Stimulated activated naive CD8-positive, alpha-beta T cell treated with anti-CD3 and anti-CD28 coated beads, Interleukin-15, Interleukin-2, amounts not matched to agents 100 ng/mL and 50 ng/mL, for 24 hours (primary cell): Measurements from ENCODE around the gene TULP3.

ENCODE experiments used
- H3K27ac Mint-ChIP-seq: one replicate; pipeline ENCODE4 v1.8.0; 2021; ENCODE audit warnings: mild to moderate bottlenecking, mixed read lengths
- H3K27me3 Mint-ChIP-seq: one replicate; pipeline ENCODE4 v1.8.0; 2021; ENCODE audit warnings: mixed read lengths
- H3K36me3 Mint-ChIP-seq: one replicate; pipeline ENCODE4 v1.8.0; 2021; ENCODE audit warnings: low read depth, mixed read lengths
- H3K4me1 Mint-ChIP-seq: one replicate; pipeline ENCODE4 v1.8.0; 2021; ENCODE audit warnings: low read depth, mixed read lengths
- H3K4me3 Mint-ChIP-seq: one replicate; pipeline ENCODE4 v1.8.0; 2021; ENCODE audit warnings: mild to moderate bottlenecking, mixed read lengths
- H3K9me3 Mint-ChIP-seq: one replicate; pipeline ENCODE4 v1.8.0; 2021; ENCODE audit warnings: mixed read lengths

The TULP3 gene

DNA sequence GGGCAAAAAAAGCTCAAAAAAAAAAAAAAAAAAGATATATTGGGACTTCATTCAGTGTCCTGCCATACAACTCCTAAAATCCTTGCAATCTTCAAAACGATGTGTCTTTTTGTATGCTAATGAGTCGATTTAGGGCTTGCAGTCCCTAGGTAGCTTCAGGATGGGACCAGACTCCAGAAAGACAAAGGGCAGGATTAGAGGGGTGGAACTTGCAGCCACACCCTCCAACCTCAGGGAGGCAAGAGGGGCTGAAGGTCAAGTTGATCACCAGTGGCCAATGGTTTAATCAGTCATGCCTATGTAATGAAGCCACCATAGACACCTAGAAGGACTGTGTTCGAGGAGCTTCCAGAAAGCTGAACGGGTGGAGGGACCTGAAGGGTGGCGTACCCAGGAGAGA is 97.8 kb downstream of the TULP3 start:
- Mint-ChIP-seq H3K9me3 (peaks cover 7% of the 10 kb centered on the region), H3K36me3 (no peaks in the 10 kb centered on the region), H3K4me1 (no peaks in the 10 kb centered on the region), H3K27me3 (no peaks in the 10 kb centered on the region), H3K27ac (no peak overlapping the region), H3K4me3 (no peak overlapping the region)
